HPDE6-E6E7 (cell line): ENCODE results near the gene CCNK.

ENCODE experiments used
- DNase-seq: peaks from one replicate; pipeline ENCODE4 v3.0.0; 2011; ENCODE audit warnings: missing footprints; ENCODE audit errors: extremely low spot score

CCNK gene

GRCh38 chr14:99480917-99481744 is at the start of gene CCNK:
Gene CCNK, plus strand, starts transcription at chr14:99481409. Its CDS starts 11,269 bp downstream, at chr14:99492678.
- DNase-seq = peak; percentile 98

GRCh38 chr14:99431986-99432385 is 49.2 kb upstream of the CCNK start:
- no peak for DNase-seq

DNA sequence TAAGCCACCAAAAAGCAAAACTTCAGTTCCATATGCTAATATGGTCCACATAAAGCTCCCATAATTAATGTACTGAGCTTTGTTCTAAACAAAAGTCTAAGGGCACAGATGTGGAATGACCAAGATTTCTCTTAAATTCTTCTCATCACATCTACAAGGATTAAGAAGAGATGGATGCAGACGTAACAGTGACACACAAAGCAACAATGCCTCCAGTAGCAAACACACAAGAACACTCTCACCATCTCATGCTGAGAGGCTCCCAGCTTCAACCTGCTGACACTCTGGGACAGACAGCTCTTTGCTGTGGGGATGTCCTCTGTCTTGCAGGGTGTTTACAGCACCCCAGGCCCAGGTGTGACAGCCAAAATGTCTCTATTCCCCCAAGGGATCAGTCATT is 48.7 kb upstream of the CCNK start:
- DNase-seq = no peak

GRCh38 chr14:99435327-99435726 is 45.9 kb upstream of the CCNK start:
- no peak for DNase-seq

- DNase-seq = no peak
Observed at GRCh38 chr14:99436247-99437180, 44.7 kb upstream of the CCNK start.

DNA sequence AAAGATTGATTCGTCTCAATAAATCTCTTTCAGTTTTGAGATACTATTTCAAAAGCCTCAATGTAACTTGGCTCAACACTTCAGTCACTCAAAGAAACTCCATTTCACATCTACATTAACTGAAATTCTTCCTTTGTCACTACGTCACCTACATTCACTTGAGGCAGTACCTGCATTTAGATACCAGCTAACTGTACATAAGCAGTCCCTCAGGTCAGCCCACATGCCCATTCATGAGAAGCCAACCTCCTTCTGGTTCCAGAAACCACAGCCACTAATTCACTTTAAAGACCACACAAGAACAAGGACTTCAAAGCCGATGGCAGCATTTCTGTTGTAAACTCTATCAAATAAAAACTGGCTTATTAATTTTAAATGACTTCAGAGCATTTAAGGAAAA is 43.5 kb upstream of the CCNK start:
- no peak for DNase-seq

- DNase-seq = no peak
Observed at GRCh38 chr14:99440278-99440677, 40.9 kb upstream of the CCNK start.

- DNase-seq = no peak
Observed at GRCh38 chr14:99441157-99441870, 39.9 kb upstream of the CCNK start.

DNA sequence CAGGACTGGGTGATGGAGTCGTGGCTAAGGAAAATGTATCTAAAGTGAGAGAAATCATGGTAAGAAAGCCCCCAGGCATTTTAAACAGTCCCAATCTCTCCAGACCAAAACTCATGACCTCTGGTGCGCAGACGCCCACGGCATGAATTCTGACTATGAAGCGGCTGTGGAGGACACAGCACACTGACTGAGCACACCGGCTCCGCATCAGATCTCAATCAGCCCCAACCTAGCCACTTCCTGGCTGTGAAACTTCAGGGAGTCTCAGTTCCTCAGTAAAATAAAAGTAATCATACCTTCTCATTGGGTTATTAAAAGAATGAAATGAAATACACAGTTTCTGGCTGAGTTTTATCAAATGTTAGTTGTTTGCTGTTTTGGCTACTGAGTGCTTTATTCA is 39.3 kb upstream of the CCNK start:
- DNase-seq = no peak

DNA sequence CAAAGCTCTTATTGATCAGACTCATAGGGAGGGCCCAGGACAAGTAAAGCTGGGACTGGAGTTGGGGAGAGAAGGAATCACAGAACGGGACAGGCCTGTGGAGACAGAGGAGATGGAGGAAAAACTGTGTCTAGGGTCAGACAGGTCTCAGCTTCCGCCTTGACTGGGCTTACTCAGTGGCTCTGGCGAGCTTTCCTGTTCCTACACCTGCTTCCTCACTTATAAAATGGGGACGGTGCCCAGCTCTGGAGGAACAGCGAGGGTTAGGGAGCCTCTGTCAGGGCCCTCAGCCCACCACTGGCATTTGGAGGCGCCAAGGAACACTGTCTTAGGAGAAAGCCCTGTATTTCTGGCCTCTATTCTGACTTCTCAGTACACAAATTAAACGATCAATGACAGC is 35.3 kb upstream of the CCNK start:
- no peak for DNase-seq

- no peak for DNase-seq
Observed at GRCh38 chr14:99447739-99448138, 33.5 kb upstream of the CCNK start.

- no peak for DNase-seq
Observed at GRCh38 chr14:99450266-99450665, 30.9 kb upstream of the CCNK start.

DNA sequence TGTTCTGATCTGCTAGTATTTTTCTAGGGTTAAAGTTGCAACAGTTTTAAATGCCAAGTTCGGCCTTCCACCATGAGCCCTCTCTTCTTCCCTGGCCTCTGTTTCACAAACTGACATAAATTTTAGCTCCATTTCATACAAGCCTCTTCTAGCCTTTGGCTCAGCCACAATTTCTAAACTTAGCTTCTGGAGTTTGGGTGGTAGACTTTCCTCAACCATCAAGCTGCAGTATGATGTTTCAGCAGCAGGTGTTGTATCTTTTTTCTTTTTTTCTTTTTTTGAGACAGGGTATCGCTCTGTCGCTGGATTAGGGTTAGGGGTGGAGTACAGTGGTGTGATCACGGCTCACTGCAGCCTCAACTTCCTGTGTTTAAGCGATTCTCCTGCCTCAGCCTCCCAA is 30.0 kb upstream of the CCNK start:
- no peak for DNase-seq

- no peak for DNase-seq
Observed at GRCh38 chr14:99452968-99453367, 28.2 kb upstream of the CCNK start.

DNA sequence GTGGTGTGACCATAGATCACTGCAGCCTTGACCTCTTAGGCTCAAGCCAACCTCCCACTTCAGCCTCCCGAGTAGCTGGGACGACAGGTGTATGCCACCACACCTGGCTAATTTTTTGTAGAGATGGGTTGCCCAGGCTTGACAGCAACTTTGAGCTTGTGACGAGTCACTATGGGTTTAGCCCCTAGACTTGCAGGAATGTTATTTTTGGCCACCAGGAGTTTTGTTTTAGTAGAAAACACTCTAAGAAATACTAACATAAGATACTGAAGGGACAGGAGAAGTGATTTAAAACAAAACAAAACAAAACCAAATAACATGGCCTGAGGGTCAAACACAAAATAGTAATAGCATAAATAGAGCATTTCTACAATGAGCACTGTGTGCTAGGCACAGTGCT is 27.0 kb upstream of the CCNK start:
- DNase-seq = no peak

- no peak for DNase-seq
Observed at GRCh38 chr14:99459481-99460100, 21.6 kb upstream of the CCNK start.

DNA sequence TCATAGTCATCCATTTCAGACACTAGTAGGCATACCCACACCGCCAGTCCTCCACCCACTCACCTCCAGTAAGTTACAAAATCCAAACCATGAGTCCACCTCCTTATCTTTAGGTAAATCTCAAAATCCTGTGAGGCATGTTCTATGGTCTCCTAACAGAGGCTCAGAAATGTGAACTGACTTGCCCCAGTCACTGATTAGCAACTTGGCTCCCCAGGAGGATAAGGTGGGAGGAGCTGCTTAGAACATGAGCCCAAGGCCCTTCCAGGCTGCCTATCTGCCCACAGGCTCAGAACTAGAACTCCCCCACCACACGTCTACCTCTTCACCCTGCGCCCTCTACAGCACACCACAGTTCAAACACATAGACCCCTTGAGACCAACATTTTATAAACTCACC is 20.4 kb upstream of the CCNK start:
- DNase-seq = no peak

DNA sequence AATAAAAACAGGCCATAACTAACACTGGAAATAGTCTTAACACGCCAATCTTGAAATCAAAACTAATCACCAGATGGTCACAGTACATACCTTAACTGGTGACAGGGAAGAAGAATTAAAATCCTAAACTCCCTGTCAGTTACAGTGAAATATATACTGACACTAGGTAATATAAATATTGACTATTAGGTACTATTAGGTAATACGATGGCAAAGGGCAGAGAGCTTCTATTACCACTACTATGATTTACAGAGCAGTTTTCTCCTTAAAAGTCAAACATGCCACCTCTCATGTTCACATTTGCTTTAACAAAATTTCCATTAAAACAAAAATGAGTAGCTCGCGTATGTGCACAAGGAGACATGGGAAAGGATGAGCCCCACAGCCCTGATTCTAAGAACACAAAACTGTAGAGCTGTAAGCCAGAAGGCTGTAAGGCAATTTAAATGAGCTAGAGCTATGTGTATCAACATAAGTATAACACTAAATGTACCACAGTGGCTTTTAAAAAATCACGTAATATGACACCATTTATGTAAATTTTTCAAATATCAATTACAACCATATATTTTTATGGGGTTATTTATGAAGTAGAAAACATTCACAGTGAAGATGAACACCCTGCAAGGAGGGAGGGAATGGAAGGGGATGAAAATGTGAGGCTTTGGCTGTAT is 19.7 kb upstream of the CCNK start:
- no peak for DNase-seq

GRCh38 chr14:99462210-99462609 is 19.0 kb upstream of the CCNK start:
- DNase-seq = no peak

GRCh38 chr14:99463974-99464373 is 17.2 kb upstream of the CCNK start:
- DNase-seq = no peak

- DNase-seq = no peak
Observed at GRCh38 chr14:99465288-99465687, 15.9 kb upstream of the CCNK start.
